ENCODE data around the gene NPAS2.
A peak's percentile ranks its signal among the peaks of the same experiment; 100 is the strongest.

The NPAS2 gene

DNA sequence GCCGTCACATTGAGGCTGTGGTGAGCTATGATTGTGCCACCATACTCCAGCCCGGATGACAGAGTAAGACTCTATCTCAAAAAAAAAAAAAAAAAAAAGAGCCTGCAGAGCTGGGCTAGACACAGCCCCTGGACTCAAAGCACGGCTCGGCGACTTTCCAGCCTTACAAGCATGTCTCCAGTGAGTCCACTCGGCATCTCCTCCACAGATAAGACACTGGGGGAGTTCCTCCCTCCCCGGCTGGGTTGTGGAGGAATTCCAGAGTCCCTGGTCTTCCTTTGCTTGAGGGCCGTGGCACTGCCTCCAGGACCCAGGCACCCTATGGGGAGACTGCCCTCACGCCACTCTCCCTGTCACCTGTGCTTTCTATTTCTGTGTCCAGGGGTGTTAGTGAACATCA lies 151.3 kb downstream of the NPAS2 start:
- H3K27ac ChIP-seq = no peak overlapping the region
- H3K9me3 ChIP-seq = no peaks in the 10 kb centered on the region
- H3K27me3 ChIP-seq = no peaks in the 10 kb centered on the region
- H3K36me3 ChIP-seq = peaks cover 0 to 63% (median 25%) of the 10 kb centered on the region in 3 donors
- no peak overlapping the region for H3K4me3 ChIP-seq
- H3K4me1 ChIP-seq = no peaks in the 10 kb centered on the region
- intact Hi-C loops (cut with DNase I; ENCODE audit: low total_unique reads) = no loop called here
- peak in 1 of 2 donors; percentile 31 for DNase-seq
- TF ChIP-seq CTCF (IDR thresholded peaks at IDR 0.05) = no peak

GRCh38 chr2:100972452-100972851 lies 152.5 kb downstream of the NPAS2 start:
- intact Hi-C loops (cut with DNase I; ENCODE audit: low total_unique reads) = no loop called here
- Histone ChIP-seq H3K4me1 (no peaks in the 10 kb centered on the region), H3K27ac (no peak overlapping the region), H3K27me3 (no peaks in the 10 kb centered on the region), H3K36me3 (peaks cover 0 to 70% (median 27%) of the 10 kb centered on the region in 3 donors), H3K4me3 (no peak overlapping the region), H3K9me3 (no peaks in the 10 kb centered on the region)
- TF ChIP-seq CTCF (IDR thresholded peaks at IDR 0.05) = no peak
- peak in 1 of 2 donors; percentile 29 for DNase-seq

DNA sequence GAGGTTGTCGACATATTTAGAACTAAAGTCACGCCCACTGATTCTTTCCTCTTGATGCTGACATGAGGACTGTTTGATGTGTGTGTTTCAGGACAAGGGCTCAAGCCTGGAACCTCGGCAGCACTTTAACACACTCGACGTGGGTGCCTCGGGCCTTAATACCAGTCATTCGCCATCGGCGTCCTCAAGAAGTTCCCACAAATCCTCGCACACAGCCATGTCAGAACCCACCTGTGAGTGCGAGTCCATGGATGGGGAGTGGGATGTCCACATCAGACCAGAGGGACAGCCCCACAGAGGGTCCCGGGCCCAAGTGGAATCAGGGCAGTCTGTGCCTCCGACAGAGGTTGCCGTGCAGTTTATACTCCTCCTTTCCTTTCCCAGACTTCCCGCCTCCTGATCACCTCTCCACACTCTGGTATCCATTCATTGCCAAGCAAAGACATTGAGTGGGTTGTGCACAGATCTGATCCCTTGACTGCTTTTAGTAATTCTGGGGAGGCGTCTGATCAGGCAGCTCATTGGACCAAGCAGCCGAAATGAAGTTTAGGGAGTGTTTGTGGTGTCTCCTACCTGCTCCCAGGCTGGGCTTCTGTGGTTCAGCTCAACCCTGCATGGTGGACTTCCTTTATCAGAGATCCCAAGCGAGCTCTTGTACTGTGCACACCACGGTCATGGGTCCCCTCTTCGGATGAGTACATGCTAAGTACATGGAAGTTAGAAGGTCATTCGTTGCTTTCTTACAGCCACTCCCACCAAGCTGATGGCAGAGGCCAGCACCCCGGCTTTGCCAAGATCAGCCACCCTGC lies 155.0 kb downstream of the NPAS2 start:
- intact Hi-C loops (cut with DNase I; ENCODE audit: low total_unique reads) = loop anchor here (5.0 kb wide), 1 partner anchor 158 kb away; no protein-coding TSS in a partner anchor

DNA sequence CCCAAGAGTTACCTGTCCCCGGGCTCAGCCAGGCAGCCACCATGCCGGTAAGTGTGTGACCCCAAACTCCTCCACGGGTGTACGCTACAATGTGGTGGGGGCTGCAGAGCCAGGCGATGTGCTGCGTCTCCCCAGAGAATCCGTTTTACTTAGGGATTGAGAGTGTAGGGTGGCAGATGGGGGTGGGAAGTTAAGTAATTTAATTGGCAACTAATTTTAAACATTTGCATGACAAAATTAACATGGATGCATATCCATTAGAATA lies 155.5 kb downstream of the NPAS2 start:
- no peaks in the 10 kb centered on the region for H3K9me3 ChIP-seq
- peaks cover 0 to 62% (median 22%) of the 10 kb centered on the region in 3 donors for H3K36me3 ChIP-seq
- no peaks in the 10 kb centered on the region for H3K27me3 ChIP-seq
- intact Hi-C loops (cut with DNase I; ENCODE audit: low total_unique reads) = loop anchor here (5.0 kb wide), 1 partner anchor 158 kb away; no protein-coding TSS in a partner anchor
- H3K27ac ChIP-seq = no peak overlapping the region
- peaks cover 0 to 23% (median 3%) of the 10 kb centered on the region in 4 donors for H3K4me1 ChIP-seq
- H3K4me3 ChIP-seq = no peak overlapping the region
- no peak for TF ChIP-seq CTCF (IDR thresholded peaks at IDR 0.05)
- DNase-seq = peak in 1 of 2 donors; percentile 41

More for the DNA sequence above, 155.0 kb downstream of the NPAS2 start:
- TF ChIP-seq CTCF (IDR thresholded peaks at IDR 0.05) = no peak
- no peaks in the 10 kb centered on the region for H3K9me3 ChIP-seq
- no peak for DNase-seq
- H3K27me3 ChIP-seq = no peaks in the 10 kb centered on the region
- H3K4me1 ChIP-seq = peaks cover 0 to 23% (median 3%) of the 10 kb centered on the region in 4 donors
- no peak overlapping the region for H3K27ac ChIP-seq
- peaks cover 0 to 62% (median 22%) of the 10 kb centered on the region in 3 donors for H3K36me3 ChIP-seq
- H3K4me3 ChIP-seq = no peak overlapping the region

DNA sequence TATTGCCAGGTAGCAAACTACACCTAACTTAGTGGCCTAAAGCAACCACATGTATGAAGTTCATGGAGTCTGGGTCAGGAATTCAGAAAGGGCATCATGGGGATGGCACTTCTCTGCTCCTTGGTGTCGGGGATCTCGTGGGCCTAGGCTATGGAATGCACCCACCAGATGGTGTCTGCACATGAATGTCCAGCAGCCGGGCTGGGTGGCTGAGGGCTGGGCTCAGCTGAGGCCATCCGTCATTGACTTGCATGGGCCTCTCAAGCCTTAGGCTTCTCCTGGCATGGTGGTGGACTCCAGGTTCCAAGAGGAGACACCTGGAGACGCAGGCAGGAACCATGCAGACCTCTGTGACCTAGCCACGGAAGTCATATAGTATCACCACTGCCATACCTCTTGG lies 156.1 kb downstream of the NPAS2 start:
- no peaks in the 10 kb centered on the region for H3K27me3 ChIP-seq
- intact Hi-C loops (cut with DNase I; ENCODE audit: low total_unique reads) = loop anchor here (5.0 kb wide), 1 partner anchor 159 kb away; no protein-coding TSS in a partner anchor
- no peak overlapping the region for H3K27ac ChIP-seq
- peaks cover 0 to 58% (median 22%) of the 10 kb centered on the region in 3 donors for H3K36me3 ChIP-seq
- peak in 1 of 2 donors; percentile 45 for DNase-seq
- peaks cover 0 to 23% (median 3%) of the 10 kb centered on the region in 4 donors for H3K4me1 ChIP-seq
- no peak for TF ChIP-seq CTCF (IDR thresholded peaks at IDR 0.05)
- H3K9me3 ChIP-seq = no peaks in the 10 kb centered on the region
- no peak overlapping the region for H3K4me3 ChIP-seq

Measured in tibial artery (tissue), 4 donors.